Aorta (tissue), 5 donors: Measurements from ENCODE around the gene PADI6. TPM values are rescaled to one million over a fixed set of nuclear protein-coding genes. Genes with fewer than 3 reads are reported as not detected.

Experiments
- ATAC-seq: fragments of 200-7000 bp; cut with Tn5 transposase; one replicate; pipeline ENCODE4 v1.9.1; 2022; ENCODE audit warnings: moderate library complexity; ENCODE audit not compliant: low FRiP score
- DNase-seq, 2 donors: peaks; one replicate each; pipeline ENCODE4 v3.0.0-alpha.2; 2020
- H3K27ac ChIP-seq, 2 donors: one replicate each; pipeline ENCODE4 v1.5.1; 2013; ENCODE audit warnings: low read length in 2 of 2, mild to moderate bottlenecking in 2 of 2, moderate library complexity in 2 of 2, control low read depth in 1 of 2, inconsistent platforms in 1 of 2, low read depth in 1 of 2
- H3K27me3 ChIP-seq, 2 donors: one replicate each; pipeline ENCODE4 v1.6.1; 2013; ENCODE audit warnings: control low read depth in 1 of 2, low read length in 1 of 2, mild to moderate bottlenecking in 1 of 2, moderate library complexity in 1 of 2; ENCODE audit not compliant: insufficient read depth in 2 of 2, control insufficient read depth in 1 of 2
- H3K36me3 ChIP-seq, 2 donors: one replicate each; pipeline ENCODE4 v1.6.1; 2013; ENCODE audit warnings: control low read depth in 1 of 2, low read length in 1 of 2, mild to moderate bottlenecking in 1 of 2; ENCODE audit not compliant: insufficient read depth in 2 of 2, control insufficient read depth in 1 of 2
- H3K4me1 ChIP-seq, 2 donors: one replicate each; pipeline ENCODE4 v1.6.1; 2013; ENCODE audit warnings: low read length in 2 of 2, control low read depth in 1 of 2, mild to moderate bottlenecking in 1 of 2, moderate library complexity in 1 of 2; ENCODE audit not compliant: insufficient read depth in 2 of 2, control insufficient read depth in 1 of 2
- H3K4me3 ChIP-seq, 2 donors: one replicate each; pipeline ENCODE4 v1.5.1; 2013; ENCODE audit warnings: low read length in 2 of 2, control low read depth in 1 of 2, mild to moderate bottlenecking in 1 of 2
- H3K9me3 ChIP-seq: one replicate; pipeline ENCODE4 v1.6.1; 2013; ENCODE audit warnings: mild to moderate bottlenecking, low read length; ENCODE audit not compliant: control insufficient read depth
- WGBS, 2 donors: extraction: QIAGEN DNeasy Blood & Tissue Kit; methylation state at CpG; one replicate each; pipeline ENCODE4 v1.1.7; 2013; 5-methylcytosine and 5-hydroxymethylcytosine counted together
- intact Hi-C, 2 donors: fragments of 100-400 bp; cut with DNase I; formaldehyde crosslinking; loops; one replicate each; pipeline versions ENCODE4 v1.14.2 to v1.15.0; 2022
- long read RNA-seq, 2 donors: library from polyadenylated mRNA; unstranded; transcript quantifications; one replicate each; pipeline ENCODE4 v2.0.0, GENCODE V29; 2020 to 2021
- polyA plus RNA-seq, 2 donors: library from polyadenylated mRNA; stranded (reverse); fragments of 200-250 nt; gene quantifications; one replicate each; pipeline ENCODE4 v1.2.3, GENCODE V29; 2013
- total RNA-seq, 2 donors: library from RNA; stranded (reverse); fragmentation: NEBNext Ultra II Directional; extraction: Animal tissue kit (Norgen Biotek cat#: 25700); gene quantifications; one replicate each; pipeline ENCODE4 v1.2.1, GENCODE V29; 2021
- donor health status: healthy with polysubstance abuse.
- donor health status: Bipolar disorder and iron deficiency.
- donor health status: DM: no; HTN: no; CAD: no.
- donor health status: DM: no; HTN: no; CAD: no.
- donor health status: DM: yes; HTN: yes; CAD: no.

PADI6 gene
- total RNA-seq (not detected), polyA plus RNA-seq (not detected)
- long read RNA-seq, donor 1 = 0 reads
- long read RNA-seq, donor 2 = 0 reads

DNA sequence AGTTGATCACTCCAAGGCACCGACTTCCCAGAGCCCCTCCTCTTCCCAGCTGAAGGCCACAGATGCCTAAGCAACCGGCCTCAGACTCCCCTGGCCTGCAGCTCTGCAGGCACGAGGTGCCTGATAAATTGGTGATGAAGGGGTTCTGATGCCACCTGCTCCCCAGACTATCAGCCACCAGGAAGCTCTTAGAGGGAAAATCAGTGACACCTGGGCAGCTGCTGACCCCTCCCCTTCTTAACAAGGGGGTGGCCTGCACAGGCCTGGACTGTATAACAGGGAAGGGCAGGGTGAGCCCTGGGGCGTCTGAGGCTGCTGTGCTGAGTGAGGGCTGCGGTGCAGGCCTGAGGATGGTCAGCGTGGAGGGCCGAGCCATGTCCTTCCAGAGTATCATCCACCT is at the start of gene PADI6:
TSS of gene PADI6 (plus strand) at position 301 of the 400 bp plus-strand sequence. CDS start at position 351, 50 bp downstream.
- no peak for ATAC-seq
- intact Hi-C loops = no loop called here
- Histone ChIP-seq H3K36me3 (no peaks in the 10 kb centered on the region), H3K4me3 (no peak within 1 kb of the TSS), H3K27me3 (no peaks in the 10 kb centered on the region), H3K27ac (no peak within 1 kb of the TSS), H3K9me3 (no peaks in the 10 kb centered on the region), H3K4me1 (no peaks in the 10 kb centered on the region)
- WGBS, 2 donors = 61 to 64% methylated on average over 7 of the region's 7 CpGs
- DNase-seq = no peak

DNA sequence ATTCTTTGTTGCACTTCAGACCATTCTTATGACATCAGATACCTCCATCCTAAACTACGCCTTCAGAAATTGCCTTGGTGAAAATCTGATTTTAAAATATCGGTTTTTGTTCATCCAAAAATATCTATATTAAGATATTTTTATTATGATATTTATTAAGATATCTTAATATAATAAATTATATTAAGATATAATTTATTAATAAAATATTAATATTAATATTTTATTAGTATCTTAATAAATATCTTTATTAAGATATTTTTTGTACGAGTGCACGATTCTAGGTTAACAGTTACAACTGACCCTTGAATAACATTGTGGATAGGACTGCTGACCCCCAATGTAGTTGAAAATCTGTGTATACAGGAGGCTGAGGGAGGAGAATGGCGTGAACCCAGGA is 43.1 kb upstream of the PADI6 start:
- intact Hi-C loops = no loop called here
- whole genome bisulfite sequencing, 2 donors = 72 to 75% methylated on average over 5 of the region's 5 CpGs
- DNase-seq = no peak

DNA sequence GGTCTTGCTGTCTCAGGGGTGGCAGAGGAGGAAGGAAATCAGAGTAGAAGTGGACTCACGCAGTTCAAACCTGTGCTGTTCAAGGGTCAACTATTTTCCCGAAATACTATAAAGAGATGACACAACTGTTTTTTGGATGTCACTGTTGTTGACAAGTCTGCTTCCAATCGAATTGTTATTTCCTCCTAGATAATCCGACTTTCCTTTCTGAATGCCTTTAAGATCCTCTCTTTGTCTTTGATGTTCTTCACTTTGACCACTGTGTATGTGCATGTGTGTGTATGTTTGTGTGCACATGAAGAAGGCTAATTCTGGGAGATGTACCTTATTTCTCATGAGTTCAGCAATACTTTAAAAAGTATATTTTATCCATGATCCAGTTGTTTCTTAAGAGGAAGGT is 42.4 kb upstream of the PADI6 start:
- intact Hi-C loops = no loop called here

More for the DNA sequence above, 43.1 kb upstream of the PADI6 start:
- Histone ChIP-seq H3K27me3 (no peaks in the 10 kb centered on the region), H3K36me3 (no peaks in the 10 kb centered on the region), H3K9me3 (peaks cover 3% of the 10 kb centered on the region), H3K4me3 (no peak overlapping the region), H3K27ac (no peak overlapping the region), H3K4me1 (no peaks in the 10 kb centered on the region)
- ATAC-seq = no peak

DNA sequence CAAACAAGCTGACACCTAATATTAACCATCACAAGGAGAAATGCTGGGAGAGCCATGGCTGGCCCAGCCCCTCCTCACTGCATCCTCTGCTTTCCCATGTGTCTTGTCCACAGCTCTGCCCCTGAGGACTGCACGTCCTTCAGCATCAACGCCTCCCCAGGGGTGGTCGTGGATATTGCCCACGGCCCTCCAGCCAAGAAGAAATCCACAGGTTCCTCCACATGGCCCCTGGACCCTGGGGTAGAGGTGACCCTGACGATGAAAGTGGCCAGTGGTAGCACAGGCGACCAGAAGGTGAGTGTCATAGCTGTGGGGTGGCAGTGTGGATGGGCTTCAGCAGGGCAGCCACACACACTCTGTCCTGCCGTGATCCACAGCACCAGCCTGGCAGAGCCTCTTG is 41.1 kb upstream of the PADI6 start:
- intact Hi-C loops = no loop called here
- Histone ChIP-seq H3K9me3 (peaks cover 3% of the 10 kb centered on the region), H3K27me3 (no peaks in the 10 kb centered on the region), H3K27ac (no peak overlapping the region), H3K36me3 (no peaks in the 10 kb centered on the region), H3K4me1 (no peaks in the 10 kb centered on the region), H3K4me3 (no peak overlapping the region)
- DNase-seq (peak in 1 of 2 donors; percentile 38), ATAC-seq (no peak)
- WGBS, 2 donors = 64 to 68% methylated on average over 7 of the region's 7 CpGs

More for the DNA sequence above, 42.4 kb upstream of the PADI6 start:
- H3K27ac ChIP-seq = no peak overlapping the region
- no peak overlapping the region for H3K4me3 ChIP-seq
- no peaks in the 10 kb centered on the region for H3K27me3 ChIP-seq
- H3K9me3 ChIP-seq = peaks cover 3% of the 10 kb centered on the region
- DNase-seq (no peak), ATAC-seq (no peak)
- H3K36me3 ChIP-seq = no peaks in the 10 kb centered on the region
- 79 to 86% methylated on average over 4 of the region's 4 CpGs for WGBS, 2 donors
- no peaks in the 10 kb centered on the region for H3K4me1 ChIP-seq

DNA sequence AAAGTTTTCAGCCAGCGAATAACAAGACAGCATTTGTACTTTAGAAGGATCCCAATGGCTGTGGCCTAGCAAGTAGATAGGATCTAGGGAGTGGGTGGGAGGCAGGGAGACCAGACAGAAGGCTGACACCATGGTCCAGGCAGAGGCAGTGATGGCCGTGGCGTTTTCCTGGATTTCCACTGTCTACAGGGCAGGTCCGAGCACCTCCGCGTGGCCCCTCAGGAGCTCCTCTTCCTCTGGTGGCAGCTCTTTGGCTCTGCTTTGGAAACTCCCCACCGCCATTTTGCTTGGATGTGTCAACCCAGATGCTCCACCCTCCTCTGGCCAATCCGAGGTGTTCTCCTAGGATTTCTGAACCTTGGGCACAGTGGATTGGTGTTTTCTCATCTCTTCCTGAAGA is 38.9 kb upstream of the PADI6 start:
- H3K9me3 ChIP-seq = peaks cover 3% of the 10 kb centered on the region
- ATAC-seq = no peak
- WGBS, 2 donors = 93 to 94% methylated on average over 8 of the region's 8 CpGs
- H3K4me3 ChIP-seq = no peak overlapping the region
- no peak overlapping the region for H3K27ac ChIP-seq
- no peaks in the 10 kb centered on the region for H3K27me3 ChIP-seq
- intact Hi-C loops = no loop called here
- no peaks in the 10 kb centered on the region for H3K36me3 ChIP-seq
- H3K4me1 ChIP-seq = no peaks in the 10 kb centered on the region
- DNase-seq = peak in 1 of 2 donors; percentile 54

DNA sequence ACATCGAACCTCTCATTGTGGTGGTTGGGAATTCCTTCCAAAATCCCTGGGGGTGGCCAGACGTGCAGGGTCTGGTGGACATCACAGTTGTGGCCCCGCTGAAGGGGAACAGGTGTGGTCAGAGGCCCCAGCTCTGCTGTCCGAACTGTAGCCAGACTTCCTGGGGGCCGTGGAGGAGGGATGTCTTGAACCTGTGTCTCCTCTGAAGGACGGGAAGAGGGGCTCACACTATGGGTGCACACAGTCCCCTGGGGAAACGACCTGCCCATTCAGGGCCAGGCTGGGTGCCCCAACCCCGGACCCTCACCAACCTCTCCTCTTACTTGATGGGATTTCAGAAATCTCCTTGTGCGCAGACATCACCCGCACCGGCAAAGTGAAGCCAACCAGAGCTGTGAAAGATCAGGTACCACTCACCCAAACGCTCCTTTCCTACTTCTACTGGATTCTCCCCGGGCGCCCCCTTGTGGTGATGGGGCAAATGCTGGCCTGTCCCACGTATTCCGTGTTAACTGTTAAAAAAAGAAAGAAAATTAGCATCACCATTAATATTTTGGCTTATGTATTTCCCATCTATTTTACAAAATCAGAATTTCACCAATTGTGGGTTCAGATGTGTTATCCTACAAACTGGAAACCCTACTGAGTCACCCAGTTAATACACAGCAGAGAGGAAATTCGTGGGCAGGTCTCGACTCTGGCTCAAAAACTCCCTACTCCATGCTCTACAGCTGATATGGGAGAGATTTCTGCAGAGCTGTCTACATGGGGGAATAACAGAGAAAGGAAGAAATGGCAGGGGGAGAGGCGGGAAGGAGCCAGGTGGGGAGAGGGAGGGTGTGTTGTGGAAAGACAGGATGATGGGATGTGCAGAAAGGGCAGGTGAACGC is 35.9 kb upstream of the PADI6 start:
- no peaks in the 10 kb centered on the region for H3K27me3 ChIP-seq
- peaks cover 1% of the 10 kb centered on the region for H3K9me3 ChIP-seq
- H3K27ac ChIP-seq = no peak overlapping the region
- H3K36me3 ChIP-seq = no peaks in the 10 kb centered on the region
- ATAC-seq (peak; percentile 19), DNase-seq (peak; percentile 65 to 86)
- H3K4me3 ChIP-seq = no peak overlapping the region
- intact Hi-C loops = no loop called here
- 28 to 30% methylated on average over 20 of the region's 20 CpGs for WGBS, 2 donors
- H3K4me1 ChIP-seq = no peaks in the 10 kb centered on the region

DNA sequence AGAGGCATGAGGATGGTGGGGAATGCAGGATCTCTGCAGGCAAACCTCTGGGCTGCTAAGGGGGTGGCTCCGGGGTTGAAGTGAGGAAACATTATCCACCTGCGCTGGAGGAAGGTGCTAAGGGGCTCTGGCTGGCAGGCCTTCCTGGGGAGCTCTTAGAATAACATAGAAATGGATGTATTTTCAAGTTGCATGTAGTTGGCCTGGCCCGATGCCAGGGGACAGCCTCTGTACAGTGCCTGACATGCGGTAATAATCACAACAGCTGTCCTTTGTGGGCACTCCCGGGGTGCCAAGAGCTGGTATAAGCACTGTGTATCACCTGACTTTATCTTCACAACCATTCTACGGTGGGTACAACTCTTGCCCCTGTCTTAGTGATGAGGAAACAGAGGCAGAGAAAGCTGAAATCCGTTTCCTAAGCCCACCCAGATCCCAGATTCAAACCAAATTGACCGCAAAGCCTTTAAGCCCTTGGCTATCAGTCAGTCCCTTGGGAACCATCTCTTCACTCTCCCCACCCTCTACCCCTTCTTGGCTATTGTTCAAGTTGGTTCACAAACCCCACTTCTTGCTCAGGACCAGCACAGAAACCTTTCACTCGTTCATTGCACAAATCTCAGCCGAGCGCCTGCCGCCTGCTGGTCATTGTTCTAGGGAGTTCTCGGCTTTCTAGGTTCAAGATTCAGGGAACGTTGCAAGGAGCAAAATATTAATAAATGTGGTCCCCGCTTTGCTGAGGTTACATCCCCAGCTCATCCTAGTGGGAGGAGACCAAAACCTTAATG is 33.1 kb upstream of the PADI6 start:
- ATAC-seq (no peak), DNase-seq (peak in 1 of 2 donors; percentile 48)
- intact Hi-C loops = no loop called here
- Histone ChIP-seq H3K36me3 (no peaks in the 10 kb centered on the region), H3K9me3 (no peaks in the 10 kb centered on the region), H3K27ac (no peak overlapping the region), H3K27me3 (no peaks in the 10 kb centered on the region), H3K4me3 (no peak overlapping the region), H3K4me1 (no peaks in the 10 kb centered on the region)
- WGBS, 2 donors = 64 to 68% methylated on average over 15 of the region's 15 CpGs

DNA sequence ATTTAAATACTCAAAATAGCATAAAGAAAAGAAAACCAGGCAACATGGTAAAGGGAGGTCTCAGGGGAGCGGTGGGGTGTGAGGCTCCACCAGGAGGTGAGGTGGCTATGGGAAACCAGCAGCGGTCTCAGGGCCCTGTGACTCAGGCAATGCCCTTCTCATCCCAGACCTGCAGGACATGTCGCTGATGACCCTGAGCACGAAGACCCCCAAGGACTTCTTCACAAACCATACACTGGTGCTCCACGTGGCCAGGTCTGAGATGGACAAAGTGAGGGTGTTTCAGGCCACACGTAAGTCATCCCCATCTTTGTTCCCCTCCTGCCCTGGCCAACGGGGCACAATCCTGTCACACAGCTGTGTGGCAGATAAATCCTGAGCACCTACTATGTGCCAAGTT is 32.5 kb upstream of the PADI6 start:
- no peaks in the 10 kb centered on the region for H3K27me3 ChIP-seq
- H3K4me1 ChIP-seq = no peaks in the 10 kb centered on the region
- no peaks in the 10 kb centered on the region for H3K9me3 ChIP-seq
- peak in 1 of 2 donors; percentile 59 for DNase-seq
- no peak overlapping the region for H3K4me3 ChIP-seq
- H3K36me3 ChIP-seq = no peaks in the 10 kb centered on the region
- intact Hi-C loops = no loop called here
- no peak overlapping the region for H3K27ac ChIP-seq
- WGBS, 2 donors = 70 to 71% methylated on average over 7 of the region's 7 CpGs
- no peak for ATAC-seq
